Astrocyte (in vitro differentiated cells and primary cell): ENCODE measurements around the gene LDB3. TPM values are rescaled to one million over a fixed set of nuclear protein-coding genes. Genes with fewer than 3 reads are reported as not detected.

Experiments
- DNase-seq: peaks from one replicate; pipeline ENCODE4 v3.0.0-alpha.2; 2010; ENCODE audit warnings: low read depth
- FAIRE-seq: peaks from 2 replicates; lab custom pipeline; 2011; peaks lifted over from hg19 to GRCh38; lab: Jason Lieb, UNC
- H2AFZ ChIP-seq: 2 replicates; pipeline ENCODE4 v1.6.0; 2012; ENCODE audit warnings: low read depth, low read length, inconsistent platforms
- H3K27ac ChIP-seq: 2 replicates; pipeline ENCODE4 v1.5.1; 2011; ENCODE audit warnings: low read depth, low read length, inconsistent platforms
- H3K27me3 ChIP-seq: 2 replicates; pipeline ENCODE4 v1.6.0; 2011; ENCODE audit warnings: low read length, inconsistent platforms; ENCODE audit not compliant: insufficient read depth
- H3K36me3 ChIP-seq: 2 replicates; pipeline ENCODE4 v1.5.1; 2011; ENCODE audit warnings: low read length, inconsistent platforms; ENCODE audit not compliant: insufficient read depth
- H3K4me1 ChIP-seq: 2 replicates; pipeline ENCODE4 v1.5.1; 2011; ENCODE audit warnings: low read length, inconsistent platforms; ENCODE audit not compliant: insufficient read depth
- H3K4me2 ChIP-seq: 2 replicates; pipeline ENCODE4 v1.6.0; 2012; ENCODE audit warnings: low read length, inconsistent platforms
- H3K4me3 ChIP-seq: 2 replicates; pipeline ENCODE4 v1.5.1; 2011; ENCODE audit warnings: low read depth, mild to moderate bottlenecking, low read length, inconsistent platforms; ENCODE audit not compliant: insufficient read depth
- H3K79me2 ChIP-seq: 2 replicates; pipeline ENCODE4 v1.6.0; 2012; ENCODE audit warnings: mild to moderate bottlenecking, low read length, inconsistent platforms; ENCODE audit not compliant: insufficient read depth
- H3K9ac ChIP-seq: 2 replicates; pipeline ENCODE4 v1.6.0; 2012; ENCODE audit warnings: mild to moderate bottlenecking, low read length, inconsistent platforms
- H3K9me3 ChIP-seq: 2 replicates; pipeline ENCODE4 v1.5.1; 2012; ENCODE audit warnings: low read depth, mild to moderate bottlenecking, low read length, inconsistent platforms; ENCODE audit not compliant: insufficient read depth
- H4K20me1 ChIP-seq: 2 replicates; pipeline ENCODE4 v1.6.0; 2012; ENCODE audit warnings: low read length, inconsistent platforms; ENCODE audit not compliant: insufficient read depth
- H3K27ac Mint-ChIP-seq: one replicate; pipeline ENCODE4 v1.8.0; 2021; ENCODE audit warnings: mild to moderate bottlenecking, mixed read lengths; ENCODE audit not compliant: unreplicated experiment
- H3K27me3 Mint-ChIP-seq: one replicate; pipeline ENCODE4 v1.8.0; 2021; ENCODE audit warnings: low read depth, mixed read lengths; ENCODE audit not compliant: unreplicated experiment
- H3K36me3 Mint-ChIP-seq: one replicate; pipeline ENCODE4 v1.8.0; 2021; ENCODE audit warnings: low read depth, mixed read lengths; ENCODE audit not compliant: unreplicated experiment
- H3K4me1 Mint-ChIP-seq: one replicate; pipeline ENCODE4 v1.8.0; 2021; ENCODE audit warnings: low read depth, mixed read lengths; ENCODE audit not compliant: unreplicated experiment
- H3K4me3 Mint-ChIP-seq: one replicate; pipeline ENCODE4 v1.8.0; 2021; ENCODE audit warnings: mild to moderate bottlenecking, moderate library complexity, mixed read lengths; ENCODE audit not compliant: unreplicated experiment
- H3K9me3 Mint-ChIP-seq: one replicate; pipeline ENCODE4 v1.8.0; 2021; ENCODE audit warnings: mild to moderate bottlenecking, mixed read lengths; ENCODE audit not compliant: unreplicated experiment
- EZH2 ChIP-seq: IDR thresholded peaks from 2 replicates; pipeline ENCODE4 v1.6.1; 2012; ENCODE audit warnings: mild to moderate bottlenecking, low read length, inconsistent platforms; ENCODE audit not compliant: insufficient read depth
- total RNA-seq: library from RNA; stranded (reverse); gene quantifications from 2 replicates; pipeline ENCODE4 v1.2.1, GENCODE V29; 2021
- TF ChIP-seq, protein P1 (sequence below): IDR thresholded peaks from 2 replicates; pipeline ENCODE4 v1.5.1; 2011; ENCODE audit warnings: low read depth, mild to moderate bottlenecking, inconsistent platforms, low read length, moderate library complexity; ENCODE audit not compliant: insufficient read depth

The LDB3 gene
- total RNA-seq, 1 donor from 2014 or later = 3.5 TPM

DNA sequence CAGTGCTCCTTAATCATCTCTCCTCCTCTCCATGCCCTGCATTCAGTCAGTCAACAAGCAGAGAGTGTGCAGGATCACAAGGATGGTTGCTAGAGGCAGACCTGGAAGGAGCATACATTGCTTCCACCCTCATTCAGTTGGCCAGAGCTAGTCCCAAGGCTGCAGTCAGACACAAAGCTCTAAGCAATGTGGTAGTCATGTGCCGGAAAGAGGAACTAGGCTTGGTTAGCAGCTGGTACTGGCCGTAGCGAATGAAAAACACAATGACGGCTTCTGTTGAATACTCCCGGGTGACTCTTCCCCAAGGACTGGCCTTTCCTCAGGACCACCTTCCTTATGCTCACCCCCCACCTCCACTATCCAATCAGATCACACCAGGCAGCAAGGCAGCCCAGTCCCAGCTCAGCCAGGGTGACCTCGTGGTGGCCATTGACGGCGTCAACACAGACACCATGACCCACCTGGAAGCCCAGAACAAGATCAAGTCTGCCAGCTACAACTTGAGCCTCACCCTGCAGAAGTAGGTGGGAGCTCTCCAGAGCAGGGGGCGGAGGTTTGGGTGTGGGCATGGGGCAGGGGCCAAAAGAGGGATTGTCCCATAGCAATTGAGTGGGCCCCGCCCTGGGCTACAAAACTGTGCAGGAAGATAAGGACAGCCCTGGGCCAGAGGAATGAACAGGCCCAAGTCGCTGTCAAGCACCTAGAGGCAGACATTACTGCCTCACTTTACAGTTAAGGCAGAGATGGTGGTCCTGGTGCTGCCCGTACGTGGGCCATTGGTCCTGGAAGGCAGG lies 10.9 kb downstream of the LDB3 start:
- Histone ChIP-seq H4K20me1 (no peaks in the 10 kb centered on the region), H3K4me2 (no peak overlapping the region), H3K4me1 (no peaks in the 10 kb centered on the region), H2AFZ (no peak overlapping the region), H3K27me3 (peaks cover 2% of the 10 kb centered on the region), H3K36me3 (no peaks in the 10 kb centered on the region), H3K9ac (no peak overlapping the region), H3K27ac (no peak overlapping the region), H3K9me3 (no peaks in the 10 kb centered on the region), H3K4me3 (no peak overlapping the region), H3K79me2 (no peaks in the 10 kb centered on the region)
- H3K27me3 Mint-ChIP-seq = peaks cover 20% of the 10 kb centered on the region
- no peak for DNase-seq
- no peak overlapping the region for H3K4me3 Mint-ChIP-seq
- no peak overlapping the region for H3K27ac Mint-ChIP-seq
- peaks cover 6% of the 10 kb centered on the region for H3K36me3 Mint-ChIP-seq
- TF ChIP-seq, protein P1, sequence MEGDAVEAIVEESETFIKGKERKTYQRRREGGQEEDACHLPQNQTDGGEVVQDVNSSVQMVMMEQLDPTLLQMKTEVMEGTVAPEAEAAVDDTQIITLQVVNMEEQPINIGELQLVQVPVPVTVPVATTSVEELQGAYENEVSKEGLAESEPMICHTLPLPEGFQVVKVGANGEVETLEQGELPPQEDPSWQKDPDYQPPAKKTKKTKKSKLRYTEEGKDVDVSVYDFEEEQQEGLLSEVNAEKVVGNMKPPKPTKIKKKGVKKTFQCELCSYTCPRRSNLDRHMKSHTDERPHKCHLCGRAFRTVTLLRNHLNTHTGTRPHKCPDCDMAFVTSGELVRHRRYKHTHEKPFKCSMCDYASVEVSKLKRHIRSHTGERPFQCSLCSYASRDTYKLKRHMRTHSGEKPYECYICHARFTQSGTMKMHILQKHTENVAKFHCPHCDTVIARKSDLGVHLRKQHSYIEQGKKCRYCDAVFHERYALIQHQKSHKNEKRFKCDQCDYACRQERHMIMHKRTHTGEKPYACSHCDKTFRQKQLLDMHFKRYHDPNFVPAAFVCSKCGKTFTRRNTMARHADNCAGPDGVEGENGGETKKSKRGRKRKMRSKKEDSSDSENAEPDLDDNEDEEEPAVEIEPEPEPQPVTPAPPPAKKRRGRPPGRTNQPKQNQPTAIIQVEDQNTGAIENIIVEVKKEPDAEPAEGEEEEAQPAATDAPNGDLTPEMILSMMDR = no peak
- no peak for TF ChIP-seq EZH2
- FAIRE-seq = no peak
- H3K9me3 Mint-ChIP-seq = no peaks in the 10 kb centered on the region
- peaks cover 5% of the 10 kb centered on the region for H3K4me1 Mint-ChIP-seq

DNA sequence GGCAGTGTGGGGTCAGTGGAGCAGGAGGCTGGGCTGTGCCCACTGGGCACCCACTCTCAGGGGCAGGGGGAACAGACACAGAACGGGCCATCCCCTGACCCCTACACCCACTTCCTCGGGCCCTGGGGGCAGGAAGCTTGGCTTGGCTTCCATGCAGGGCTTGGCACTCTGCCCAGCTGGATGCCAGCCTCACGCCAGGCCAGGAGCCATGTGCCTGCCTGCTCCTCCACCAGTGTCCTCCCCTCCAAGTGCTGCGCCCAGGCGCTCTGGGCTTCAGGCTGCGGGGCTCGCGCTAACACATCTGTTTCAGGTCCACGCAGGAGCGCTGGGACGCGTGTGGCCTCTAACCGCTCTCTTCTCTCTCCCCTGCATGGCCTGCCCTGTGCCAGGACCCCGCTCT lies 12.7 kb downstream of the LDB3 start:
- H3K27me3 Mint-ChIP-seq = peaks cover 19% of the 10 kb centered on the region
- Histone ChIP-seq H3K27me3 (peaks cover 2% of the 10 kb centered on the region), H3K9me3 (no peaks in the 10 kb centered on the region), H3K27ac (no peak overlapping the region), H4K20me1 (no peaks in the 10 kb centered on the region), H3K4me2 (no peak overlapping the region), H3K79me2 (no peaks in the 10 kb centered on the region), H3K4me3 (no peak overlapping the region), H3K36me3 (no peaks in the 10 kb centered on the region), H3K4me1 (no peaks in the 10 kb centered on the region), H2AFZ (no peak overlapping the region), H3K9ac (no peak overlapping the region)
- TF ChIP-seq EZH2 = no peak
- TF ChIP-seq, protein P1 = no peak
- H3K9me3 Mint-ChIP-seq = no peaks in the 10 kb centered on the region
- no peak overlapping the region for H3K4me3 Mint-ChIP-seq
- DNase-seq (no peak), FAIRE-seq (no peak)
- peaks cover 6% of the 10 kb centered on the region for H3K36me3 Mint-ChIP-seq
- H3K27ac Mint-ChIP-seq = no peak overlapping the region
- peaks cover 13% of the 10 kb centered on the region for H3K4me1 Mint-ChIP-seq
